ENCODE measurements around the gene NARF.
A peak's percentile ranks its signal among the peaks of the same experiment; 100 is the strongest.
"Not testable (repeated sequence)": the region's sequence is repeated elsewhere in the genome, so short reads cannot be mapped to it uniquely, and the experiment has no call there.

NARF gene

DNA sequence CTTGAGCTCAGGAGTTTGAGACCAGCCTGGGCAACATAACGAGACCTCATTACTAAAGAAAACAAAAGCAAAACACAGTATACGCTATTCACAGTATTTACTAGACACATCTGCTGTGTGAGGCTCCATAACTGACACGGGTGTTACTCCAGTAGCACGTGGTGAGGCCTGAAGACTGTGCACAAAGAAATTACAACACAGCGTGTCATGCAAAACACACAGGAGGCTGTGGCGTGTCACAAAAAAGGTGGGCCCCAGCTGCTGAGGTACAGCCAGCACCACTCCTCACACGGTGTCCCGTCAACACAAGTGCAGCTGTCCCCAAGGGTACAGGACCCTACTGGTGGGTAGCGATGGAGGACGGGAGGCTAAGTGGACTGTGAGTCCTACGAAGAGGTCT, 10.7 kb upstream of the NARF start:
- DNase-seq: no peak

DNA sequence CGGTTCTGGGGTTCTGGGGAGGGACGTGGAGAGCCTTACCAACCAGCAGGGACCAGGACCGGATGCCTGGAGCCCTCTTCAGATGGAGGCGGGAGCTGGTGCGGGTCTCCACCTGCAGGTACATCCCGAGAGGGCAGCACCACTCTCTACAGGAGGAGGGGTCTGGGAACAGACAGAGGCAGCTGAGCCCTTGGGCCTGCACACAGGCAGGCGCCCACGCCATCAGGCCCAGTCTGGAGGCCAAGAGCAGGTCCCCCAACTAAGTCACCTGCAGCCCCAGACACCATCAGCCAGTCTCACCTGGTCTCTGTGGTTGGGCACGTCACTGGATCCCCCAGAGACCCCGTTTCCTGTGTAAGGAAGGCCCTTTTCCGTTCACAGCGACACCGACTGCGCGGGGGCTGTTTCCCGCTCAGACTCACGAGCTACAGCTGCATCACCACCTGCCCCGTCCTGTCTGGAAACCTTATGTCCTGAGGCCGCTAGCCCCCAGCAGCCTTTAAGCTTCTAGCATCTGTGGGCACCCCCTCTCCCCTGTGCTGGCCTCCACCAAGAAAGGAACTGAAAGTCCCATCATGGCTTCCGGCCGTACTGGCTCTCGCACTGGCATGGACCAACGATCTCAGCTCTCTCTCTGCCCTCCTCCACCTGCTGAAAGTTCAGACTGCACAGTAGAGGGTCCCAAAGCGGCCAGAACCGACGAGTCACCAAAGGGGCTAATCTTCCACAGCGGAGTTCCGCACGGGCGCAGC, 9.2 kb upstream of the NARF start:
- DNase-seq: no peak

DNA sequence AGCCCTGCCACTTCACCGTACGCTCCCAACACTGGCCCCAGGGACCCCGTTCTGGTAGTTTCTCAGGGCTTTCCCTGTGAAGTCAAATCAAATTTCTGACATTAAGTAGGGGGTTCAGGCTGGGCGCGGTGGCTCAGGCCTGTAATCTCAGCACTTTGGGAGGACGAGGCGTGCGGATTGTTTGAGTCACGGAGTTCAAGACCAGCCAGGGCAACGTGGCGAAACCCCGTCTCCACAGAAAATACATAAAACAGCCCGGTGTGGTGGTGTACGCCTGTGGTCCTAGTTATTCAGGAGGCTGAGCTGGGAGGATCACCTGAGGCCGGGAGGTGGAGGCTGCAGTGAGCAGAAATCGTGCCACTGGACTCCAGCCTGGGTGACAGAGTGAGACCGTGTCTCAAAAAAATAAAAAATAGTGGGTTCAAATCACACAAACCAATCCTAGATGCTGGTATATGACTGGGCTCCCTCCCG, 8.6 kb upstream of the NARF start:
- DNase-seq: no peak

GRCh38 chr17:82450357-82451106, 8.0 kb upstream of the NARF start, which contains the start of gene CYBC1:
Gene CYBC1, minus strand, starts transcription at chr17:82450752. Its CDS starts 1,498 bp downstream, at chr17:82449254.
- DNase-seq: peak; percentile 95

GRCh38 chr17:82452162-82452561, 6.4 kb upstream of the NARF start:
- no peak for DNase-seq

DNA sequence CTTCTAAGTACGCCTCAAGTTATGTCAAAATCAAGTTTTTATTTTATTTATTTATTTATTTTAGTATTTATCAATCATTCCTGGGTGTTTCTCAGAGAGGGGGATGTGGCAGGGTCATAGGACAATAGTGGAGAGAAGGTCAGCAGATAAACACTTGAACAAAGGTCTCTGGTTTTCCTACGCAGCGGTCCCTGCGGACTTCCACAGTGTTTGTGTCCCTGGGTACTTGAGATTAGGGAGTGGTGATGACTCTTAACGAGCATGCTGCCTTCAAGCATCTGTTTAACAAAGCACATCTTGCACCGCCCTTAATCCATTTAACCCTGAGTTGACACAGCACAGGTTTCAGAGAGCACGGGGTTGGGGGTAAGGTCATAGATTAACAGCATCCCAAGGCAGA, 5.4 kb upstream of the NARF start:
- not testable (repeated sequence) for DNase-seq

DNA sequence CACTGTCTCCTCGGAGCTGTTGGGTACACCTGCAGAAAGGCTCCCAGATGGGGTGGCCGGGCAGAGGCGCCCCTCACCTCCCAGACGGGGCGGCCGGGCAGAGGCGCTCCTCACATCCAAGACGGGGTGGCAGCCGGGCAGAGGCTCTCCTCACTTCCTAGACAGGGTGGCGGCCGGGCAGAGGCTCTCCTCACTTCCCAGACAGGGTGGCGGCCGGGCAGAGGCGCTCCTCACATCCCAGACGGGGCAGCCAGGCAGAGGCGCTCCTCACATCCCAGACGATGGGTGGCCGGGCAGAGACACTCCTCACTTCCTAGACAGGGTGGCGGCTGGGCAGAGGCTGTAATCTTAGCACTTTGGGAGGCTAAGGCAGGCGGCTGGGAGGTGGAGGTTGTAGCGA, 4.8 kb upstream of the NARF start:
- DNase-seq: not testable (repeated sequence)

- no peak for DNase-seq
These were observed 1.2 kb upstream of the NARF start for GRCh38 chr17:82457073-82457928.

- DNase-seq: no peak
These were observed 687 bp upstream of the NARF start for GRCh38 chr17:82457929-82458178.

GRCh38 chr17:82458885-82459424, 414 bp downstream of the NARF start:
- DNase-seq: peak; percentile 66

DNA sequence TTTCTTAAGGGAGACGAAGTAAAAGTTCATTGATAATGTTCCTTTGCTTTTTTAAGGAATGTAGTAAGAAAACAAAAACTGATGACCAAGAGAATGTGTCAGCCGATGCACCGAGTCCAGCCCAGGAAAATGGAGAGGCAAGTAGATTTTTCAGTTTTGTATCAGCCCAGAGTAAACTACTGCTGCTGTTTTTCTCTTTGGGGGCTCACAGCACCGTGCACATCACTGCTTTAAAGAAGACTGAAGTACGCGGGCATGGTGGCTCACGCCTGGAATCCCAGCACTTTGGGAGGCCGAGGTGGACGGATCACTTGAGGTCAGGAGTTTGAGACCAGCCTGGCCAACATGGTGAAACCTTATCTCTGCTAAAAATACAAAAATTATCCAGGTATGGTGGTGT, 1.4 kb downstream of the NARF start:
- not testable (repeated sequence) for DNase-seq

GRCh38 chr17:82461827-82462524, 3.4 kb downstream of the NARF start:
- DNase-seq: no peak

GRCh38 chr17:82463391-82463790, 4.8 kb downstream of the NARF start:
- no peak for DNase-seq

DNA sequence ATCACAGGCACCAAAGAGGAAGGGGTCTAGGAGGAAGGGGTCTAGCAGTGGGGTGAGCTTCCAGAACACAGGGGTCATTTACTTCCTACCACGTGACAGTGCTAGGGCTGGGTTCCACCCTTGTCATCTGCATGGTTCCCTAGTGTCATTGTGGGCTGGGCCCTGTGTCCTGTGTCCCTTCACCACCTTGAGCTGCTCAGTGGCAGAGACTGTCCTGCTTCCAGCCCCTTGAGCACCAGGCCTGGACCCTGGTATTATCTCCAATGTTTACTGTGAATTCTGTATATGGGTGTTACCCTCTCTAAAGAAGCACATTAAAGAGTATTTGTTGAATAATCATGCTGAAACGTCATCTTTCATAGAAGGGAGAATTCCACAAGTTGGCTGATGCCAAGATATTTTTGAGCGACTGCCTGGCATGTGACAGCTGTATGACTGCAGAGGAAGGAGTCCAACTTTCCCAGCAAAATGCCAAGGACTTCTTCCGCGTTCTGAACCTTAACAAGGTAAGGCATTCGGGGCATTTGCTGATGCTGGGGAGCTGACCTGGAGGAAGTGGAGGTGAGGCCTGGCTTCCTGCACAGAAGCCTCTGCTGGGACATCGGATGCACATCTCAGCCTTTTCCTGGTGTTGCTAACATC, 5.5 kb downstream of the NARF start:
- no peak for DNase-seq

DNA sequence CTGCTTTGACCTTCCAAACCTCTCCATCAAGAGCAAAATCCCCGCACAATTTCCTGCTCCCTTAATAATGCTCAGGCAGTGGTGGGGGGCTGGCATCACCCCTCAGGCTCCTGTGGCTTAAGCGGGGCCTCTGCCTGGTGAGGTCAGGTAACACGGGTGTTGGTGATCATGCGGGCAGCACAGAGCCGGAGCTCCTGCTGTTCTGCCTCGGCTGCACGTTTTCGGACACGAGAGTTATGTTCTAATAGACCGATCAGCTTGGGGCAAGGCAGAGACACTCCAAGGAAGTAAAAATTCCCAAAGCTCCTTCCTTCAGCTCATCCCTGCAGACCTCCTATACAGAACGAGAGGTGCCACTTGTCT, 6.0 kb downstream of the NARF start:
- no peak for DNase-seq

- DNase-seq: no peak
These were observed 6.6 kb downstream of the NARF start for GRCh38 chr17:82465023-82465603.

DNA sequence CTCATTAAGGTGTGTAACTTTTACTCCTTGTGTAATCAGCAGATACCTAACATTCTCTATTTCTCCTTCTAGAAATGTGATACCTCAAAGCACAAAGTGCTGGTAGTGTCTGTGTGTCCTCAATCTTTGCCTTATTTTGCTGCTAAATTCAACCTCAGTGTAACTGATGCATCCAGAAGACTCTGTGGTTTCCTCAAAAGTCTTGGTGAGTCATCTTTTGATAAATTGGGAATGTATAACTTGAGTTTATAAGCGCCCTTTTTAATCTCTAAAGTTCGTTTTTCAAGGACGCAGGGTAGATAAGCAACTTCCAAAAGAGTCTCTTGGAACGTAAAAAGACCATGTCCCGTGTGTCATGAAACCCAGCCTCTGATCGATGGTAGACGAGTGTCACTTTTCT, 10.2 kb downstream of the NARF start:
- DNase-seq: no peak

DNA sequence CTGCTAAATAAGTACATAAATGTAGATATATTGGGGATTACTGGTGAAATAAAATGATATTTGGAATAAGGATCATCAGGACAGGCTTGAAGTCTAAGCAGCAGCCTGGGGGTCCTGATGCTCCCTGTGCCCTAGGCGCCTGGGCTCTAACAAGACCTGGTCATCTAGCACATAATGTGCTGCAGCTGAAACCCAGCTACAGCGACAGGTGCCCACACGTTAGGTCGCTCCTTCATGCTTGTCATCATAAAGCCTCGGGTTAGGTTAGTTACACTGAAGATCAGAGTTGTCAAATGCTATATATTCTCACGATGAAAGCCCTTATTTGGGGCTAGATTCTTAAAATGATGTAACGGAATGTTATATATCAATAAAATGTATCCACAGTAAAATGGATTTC, 11.5 kb downstream of the NARF start:
- no peak for DNase-seq

- no peak for DNase-seq
These were observed 15.9 kb downstream of the NARF start for GRCh38 chr17:82474223-82475010.

- DNase-seq: no peak
These were observed 16.9 kb downstream of the NARF start for GRCh38 chr17:82475458-82475857.

DNA sequence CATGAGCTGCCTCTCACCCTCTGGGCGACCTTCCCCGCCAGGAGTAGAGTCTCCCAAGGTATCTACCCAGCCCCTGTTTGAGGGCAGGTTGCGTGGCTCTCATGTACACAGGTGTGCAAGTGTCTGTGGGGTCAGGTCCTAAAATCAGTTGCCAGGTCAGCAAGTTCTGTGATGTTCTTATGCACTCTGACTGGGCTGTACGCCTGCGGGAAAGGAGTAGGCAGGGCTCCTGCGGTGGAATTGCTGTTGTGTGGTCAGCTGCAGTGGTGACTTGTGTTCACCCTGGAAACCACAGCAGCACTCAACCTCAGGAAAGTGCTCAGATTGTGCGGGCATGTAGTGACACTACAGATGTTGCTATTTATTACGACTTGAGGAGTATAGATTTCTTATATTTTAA, 19.4 kb downstream of the NARF start:
- DNase-seq: no peak

All from right hindlimb (tissue), 1 donor.